Muscle layer of colon (tissue), 2 donors: Measurements from ENCODE around the gene OTOA.
A peak's percentile ranks its signal among the peaks of the same experiment; 100 is the strongest.
"Not testable (repeated sequence)": the region's sequence is repeated elsewhere in the genome, so short reads cannot be mapped to it uniquely, and the experiment has no call there.

Experiments used
- H3K27ac ChIP-seq: one replicate; pipeline ENCODE4 v1.7.0; 2013; ENCODE audit warnings: low read depth, mild to moderate bottlenecking, low read length, moderate library complexity
- H3K27me3 ChIP-seq, 2 donors: one replicate each; pipeline ENCODE4 v1.7.0; 2013; ENCODE audit warnings: low read length in 2 of 2, mild to moderate bottlenecking in 2 of 2; ENCODE audit not compliant: insufficient read depth in 2 of 2, control insufficient read depth in 1 of 2
- H3K36me3 ChIP-seq: one replicate; pipeline ENCODE4 v1.7.0; 2013; ENCODE audit warnings: mild to moderate bottlenecking, low read length; ENCODE audit not compliant: insufficient read depth
- H3K4me1 ChIP-seq: one replicate; pipeline ENCODE4 v1.7.0; 2013; ENCODE audit warnings: mild to moderate bottlenecking, low read length; ENCODE audit not compliant: insufficient read depth
- H3K4me3 ChIP-seq, 2 donors: one replicate each; pipeline ENCODE4 v1.7.0; 2013; ENCODE audit warnings: low read length in 2 of 2, low read depth in 1 of 2, mild to moderate bottlenecking in 1 of 2, moderate library complexity in 1 of 2
- H3K9ac ChIP-seq: one replicate; pipeline ENCODE4 v1.7.0; 2013; ENCODE audit warnings: low read length
- H3K9me3 ChIP-seq: one replicate; pipeline ENCODE4 v1.7.0; 2013; ENCODE audit warnings: mild to moderate bottlenecking, low read length
- donor health status: abdominal sarcoma.
- donor health status: Adenocarcinoma of cecum.

The OTOA gene

GRCh38 chr16:21643785-21644184 lies 20.0 kb upstream of the OTOA start:
- Histone ChIP-seq H3K27ac (no peak overlapping the region), H3K4me1 (peaks cover 19% of the 10 kb centered on the region), H3K27me3 (no peaks in the 10 kb centered on the region), H3K9ac (no peak overlapping the region), H3K4me3 (no peak overlapping the region), H3K9me3 (no peaks in the 10 kb centered on the region), H3K36me3 (peaks cover 4% of the 10 kb centered on the region)

- peak overlapping the region in 1 of 2 donors; percentile 28 for H3K4me3 ChIP-seq
- peaks cover 4% of the 10 kb centered on the region for H3K36me3 ChIP-seq
- no peaks in the 10 kb centered on the region for H3K9me3 ChIP-seq
- H3K4me1 ChIP-seq = peaks cover 19% of the 10 kb centered on the region
- H3K9ac ChIP-seq = no peak overlapping the region
- H3K27ac ChIP-seq = no peak overlapping the region
- H3K27me3 ChIP-seq = no peaks in the 10 kb centered on the region
These were observed 19.1 kb upstream of the OTOA start for GRCh38 chr16:21644674-21645073.

- Histone ChIP-seq H3K9me3 (no peaks in the 10 kb centered on the region), H3K36me3 (peaks cover 4% of the 10 kb centered on the region), H3K4me1 (peaks cover 19% of the 10 kb centered on the region), H3K9ac (no peak overlapping the region), H3K4me3 (peak overlapping the region in 1 of 2 donors; percentile 28), H3K27ac (peak overlapping the region; percentile 40), H3K27me3 (no peaks in the 10 kb centered on the region)
These were observed 18.5 kb upstream of the OTOA start for GRCh38 chr16:21645261-21645721.

GRCh38 chr16:21646091-21646490 lies 17.7 kb upstream of the OTOA start:
- Histone ChIP-seq H3K27me3 (no peaks in the 10 kb centered on the region), H3K27ac (no peak overlapping the region), H3K36me3 (peaks cover 4% of the 10 kb centered on the region), H3K9ac (no peak overlapping the region), H3K4me3 (peak overlapping the region in 1 of 2 donors; percentile 28), H3K4me1 (peaks cover 19% of the 10 kb centered on the region), H3K9me3 (no peaks in the 10 kb centered on the region)

GRCh38 chr16:21646721-21647561 lies 16.8 kb upstream of the OTOA start:
- H3K36me3 ChIP-seq = peaks cover 4% of the 10 kb centered on the region
- H3K9me3 ChIP-seq = no peaks in the 10 kb centered on the region
- peaks cover 19% of the 10 kb centered on the region for H3K4me1 ChIP-seq
- H3K9ac ChIP-seq = no peak overlapping the region
- H3K4me3 ChIP-seq = no peak overlapping the region
- H3K27ac ChIP-seq = no peak overlapping the region
- H3K27me3 ChIP-seq = no peaks in the 10 kb centered on the region

GRCh38 chr16:21647562-21648164 lies 16.1 kb upstream of the OTOA start:
- Histone ChIP-seq H3K9me3 (no peaks in the 10 kb centered on the region), H3K27me3 (no peaks in the 10 kb centered on the region), H3K27ac (no peak overlapping the region), H3K36me3 (peaks cover 4% of the 10 kb centered on the region), H3K4me1 (peaks cover 19% of the 10 kb centered on the region), H3K9ac (no peak overlapping the region), H3K4me3 (no peak overlapping the region)

GRCh38 chr16:21649826-21650406 lies 13.9 kb upstream of the OTOA start:
- H3K9ac ChIP-seq, H3K27me3 ChIP-seq, H3K9me3 ChIP-seq, H3K36me3 ChIP-seq, H3K4me3 ChIP-seq, H3K27ac ChIP-seq: not testable (repeated sequence)
- H3K4me1 ChIP-seq = peaks cover 15% of the 10 kb centered on the region

GRCh38 chr16:21650521-21650920 lies 13.2 kb upstream of the OTOA start:
- Histone ChIP-seq H3K27me3 (no peaks in the 10 kb centered on the region), H3K4me1 (peaks cover 12% of the 10 kb centered on the region), H3K4me3 (no peak overlapping the region), H3K9me3 (no peaks in the 10 kb centered on the region), H3K36me3 (peaks cover 11% of the 10 kb centered on the region), H3K27ac (no peak overlapping the region), H3K9ac (no peak overlapping the region)

GRCh38 chr16:21651515-21651914 lies 12.3 kb upstream of the OTOA start:
- Histone ChIP-seq H3K9ac (no peak overlapping the region), H3K9me3 (no peaks in the 10 kb centered on the region), H3K4me3 (no peak overlapping the region), H3K4me1 (peaks cover 12% of the 10 kb centered on the region), H3K36me3 (peaks cover 17% of the 10 kb centered on the region), H3K27me3 (no peaks in the 10 kb centered on the region), H3K27ac (no peak overlapping the region)

- no peak within 1 kb of the TSS for H3K4me3 ChIP-seq
- peaks cover 12% of the 10 kb centered on the region for H3K4me1 ChIP-seq
- no peak within 1 kb of the TSS for H3K9ac ChIP-seq
- H3K36me3 ChIP-seq = peaks cover 17% of the 10 kb centered on the region
- H3K9me3 ChIP-seq = no peaks in the 10 kb centered on the region
- H3K27ac ChIP-seq = no peak within 1 kb of the TSS
- H3K27me3 ChIP-seq = no peaks in the 10 kb centered on the region
These were observed 11.3 kb upstream of the OTOA start, which contains the start of gene IGSF6 for GRCh38 chr16:21652453-21652852. Gene IGSF6 (minus strand): TSS chr16:21652608. CDS start chr16:21652598, 10 bp downstream.

- Histone ChIP-seq H3K36me3 (peaks cover 13% of the 10 kb centered on the region), H3K4me1 (peaks cover under 1% of the 10 kb centered on the region), H3K27ac (no peak overlapping the region)
These were observed 10.2 kb upstream of the OTOA start for GRCh38 chr16:21653571-21653970.

More at GRCh38 chr16:21653571-21653970, 10.2 kb upstream of the OTOA start:
- H3K27me3 ChIP-seq = no peaks in the 10 kb centered on the region
- no peak overlapping the region for H3K9ac ChIP-seq
- H3K4me3 ChIP-seq = no peak overlapping the region
- H3K9me3 ChIP-seq = no peaks in the 10 kb centered on the region
